ENCODE measurements around the gene NOTCH2.
"Not testable (repeated sequence)": the region's sequence is repeated elsewhere in the genome, so short reads cannot be mapped to it uniquely, and the experiment has no call there.

The NOTCH2 gene

GRCh38 chr1:120069067-120069919 is at the start of gene NOTCH2:
Gene NOTCH2 (minus strand): TSS chr1:120069662. CDS start chr1:120069406, 256 bp downstream.
- DNase-seq, result peak; percentile 55

DNA sequence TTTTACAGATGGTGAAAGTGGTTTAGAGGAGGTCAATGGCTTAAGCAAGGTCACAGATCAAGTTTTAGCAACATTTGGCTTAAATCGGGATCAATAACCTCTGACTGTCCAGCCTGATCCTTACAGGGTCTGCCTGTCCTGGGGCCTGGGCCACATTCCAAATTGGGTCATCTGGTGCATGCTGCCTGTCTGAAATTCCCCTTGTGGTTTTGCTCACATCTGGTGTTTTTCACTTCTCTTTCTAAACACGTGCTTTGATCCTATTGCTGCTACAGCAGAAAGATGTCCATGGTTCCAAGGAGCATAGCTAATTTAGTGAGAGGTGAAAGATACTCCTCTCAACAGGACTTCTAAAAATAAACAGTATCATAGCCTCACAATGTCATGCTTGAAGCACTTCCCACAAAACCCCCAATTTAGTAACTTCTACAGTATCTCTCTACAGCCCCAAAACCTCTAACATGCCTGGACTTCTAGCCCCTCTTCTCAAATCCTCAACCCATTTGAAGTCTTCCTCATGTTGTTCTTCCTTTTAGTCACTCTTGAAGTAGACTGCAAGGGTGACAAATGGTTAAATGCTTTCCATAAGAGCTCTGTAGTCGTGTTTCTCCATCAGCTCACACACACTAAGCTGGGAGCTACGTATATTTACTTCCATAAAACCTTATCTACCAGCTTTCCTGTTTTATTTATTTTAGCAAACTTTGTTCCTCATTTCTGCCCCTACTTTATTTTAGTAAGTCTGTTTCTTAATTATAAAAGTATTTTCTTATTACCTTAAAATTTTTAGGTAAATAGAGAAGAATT is 48.1 kb upstream of the NOTCH2 start:
- DNase-seq, result not testable (repeated sequence)

DNA sequence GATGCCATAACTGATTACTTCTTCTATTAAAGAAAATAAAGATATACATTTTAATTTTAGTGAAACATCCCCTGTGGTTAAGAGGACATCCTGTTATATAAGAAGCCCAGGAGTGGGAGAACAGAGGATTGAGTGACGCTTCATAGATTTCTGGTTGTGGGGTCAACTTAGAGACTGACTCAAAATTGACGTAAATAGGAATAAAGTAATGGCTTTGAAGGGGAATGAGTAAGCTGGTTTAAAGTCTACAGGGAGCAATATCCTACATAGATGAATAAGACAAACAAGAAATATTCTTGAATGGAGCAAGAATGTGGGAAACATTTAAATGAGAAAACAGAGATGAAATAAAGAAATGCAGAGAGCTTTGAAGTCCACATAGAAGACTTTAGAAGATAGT is 46.6 kb upstream of the NOTCH2 start:
- not testable (repeated sequence) for DNase-seq

- DNase-seq, result not testable (repeated sequence)
Observed at GRCh38 chr1:120113134-120113533, 43.7 kb upstream of the NOTCH2 start.

GRCh38 chr1:120112212-120112611 is 42.8 kb upstream of the NOTCH2 start:
- DNase-seq, result not testable (repeated sequence)

DNA sequence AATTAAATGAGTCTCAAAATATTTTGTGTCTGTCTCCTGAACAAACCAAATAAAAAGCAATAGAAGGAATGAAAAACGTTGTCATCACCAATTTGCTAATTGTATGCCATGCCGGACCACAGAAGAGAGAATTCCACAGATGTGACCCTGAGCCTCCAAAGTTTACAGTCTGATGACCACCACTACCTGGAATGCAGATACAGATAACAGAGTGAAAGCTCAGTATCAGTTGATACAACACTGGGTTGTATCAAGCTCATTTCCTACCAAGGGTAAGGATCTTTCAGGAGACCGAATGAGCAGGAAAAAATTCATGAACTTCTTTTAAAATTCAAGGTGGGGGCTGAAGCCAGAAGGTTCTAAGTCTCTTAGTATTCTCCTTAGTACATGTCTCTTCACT is 42.3 kb upstream of the NOTCH2 start:
- not testable (repeated sequence) for DNase-seq

- not testable (repeated sequence) for DNase-seq
Observed at GRCh38 chr1:120111008-120111407, 41.5 kb upstream of the NOTCH2 start.

- not testable (repeated sequence) for DNase-seq
Observed at GRCh38 chr1:120109656-120110055, 40.2 kb upstream of the NOTCH2 start.

GRCh38 chr1:120109180-120109579 is 39.7 kb upstream of the NOTCH2 start:
- not testable (repeated sequence) for DNase-seq

GRCh38 chr1:120105288-120105687 is 35.8 kb upstream of the NOTCH2 start:
- not testable (repeated sequence) for DNase-seq

GRCh38 chr1:120103768-120104167 is 34.3 kb upstream of the NOTCH2 start:
- DNase-seq, result not testable (repeated sequence)

DNA sequence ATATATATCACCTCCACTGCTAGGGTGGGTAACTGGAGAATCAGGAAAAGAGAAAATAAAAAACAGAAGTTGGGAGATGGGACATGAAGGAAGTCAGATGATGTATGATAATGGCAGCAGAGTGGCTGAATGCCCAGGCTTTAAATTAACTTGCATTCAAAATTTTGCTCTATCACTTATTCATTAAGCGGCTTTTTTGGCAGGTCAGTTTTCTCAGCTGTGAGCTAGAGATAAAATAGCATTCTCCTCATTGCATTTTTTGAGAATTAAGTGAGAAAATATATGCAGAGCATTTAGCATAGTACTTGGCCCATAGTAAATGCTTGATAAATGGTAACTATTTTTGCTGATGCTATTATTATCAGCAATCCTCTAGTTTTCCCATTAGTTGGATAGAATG is 32.1 kb upstream of the NOTCH2 start:
- not testable (repeated sequence) for DNase-seq

DNA sequence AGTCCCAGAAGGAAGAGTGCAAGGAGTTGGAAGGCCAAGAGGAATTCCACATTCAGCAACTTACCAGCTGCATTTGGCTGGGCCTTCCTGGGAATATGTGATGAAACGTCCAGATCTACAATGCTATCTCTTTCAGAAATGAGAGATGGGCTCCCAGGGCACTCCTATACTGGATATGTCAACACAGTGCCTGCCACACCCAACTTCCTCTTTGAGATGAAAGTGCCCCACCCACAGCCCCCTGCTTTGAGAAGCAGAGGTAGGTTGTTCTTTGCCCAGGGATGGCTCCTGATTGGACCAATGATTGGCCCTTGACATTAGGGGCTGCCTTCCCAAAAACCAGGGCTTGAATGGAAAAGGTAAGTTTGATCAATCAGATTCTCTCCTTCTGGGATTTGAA is 31.1 kb upstream of the NOTCH2 start:
- DNase-seq, result not testable (repeated sequence)

GRCh38 chr1:120098986-120099759 is 29.7 kb upstream of the NOTCH2 start:
- not testable (repeated sequence) for DNase-seq

GRCh38 chr1:120096981-120097545 is 27.6 kb upstream of the NOTCH2 start:
- not testable (repeated sequence) for DNase-seq

DNA sequence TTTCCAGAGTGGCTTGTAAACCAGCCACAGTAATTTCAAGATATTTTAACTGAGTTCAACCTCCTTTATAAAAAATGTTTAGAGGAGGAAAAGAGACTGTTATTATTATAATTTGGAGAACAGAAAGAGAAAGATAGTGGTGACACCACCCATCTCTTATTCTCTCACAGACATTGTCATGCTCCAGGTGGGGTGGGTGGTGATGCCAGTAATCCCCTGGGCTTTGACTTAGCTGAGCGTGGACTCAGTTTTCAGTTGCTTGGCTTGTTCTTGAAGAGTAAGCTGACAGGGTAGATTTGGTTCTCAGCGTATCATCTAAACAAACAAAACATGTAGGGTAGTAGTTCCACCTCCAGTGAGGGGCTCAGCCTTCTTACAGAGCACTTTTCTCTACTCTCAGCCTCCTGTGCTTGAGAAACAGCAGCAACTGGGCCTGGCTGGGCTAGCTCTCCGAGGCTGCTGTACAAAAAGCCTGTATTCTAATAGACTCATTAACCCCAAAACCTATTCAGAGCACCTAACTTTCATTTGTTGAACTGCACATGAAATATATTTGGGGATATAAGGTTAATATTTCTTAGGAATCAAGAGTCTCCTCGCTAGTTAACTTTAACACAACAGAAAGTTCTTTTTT is 24.2 kb upstream of the NOTCH2 start:
- DNase-seq, result not testable (repeated sequence)

GRCh38 chr1:120092232-120093218 is 23.1 kb upstream of the NOTCH2 start:
- DNase-seq, result not testable (repeated sequence)

- not testable (repeated sequence) for DNase-seq
Observed at GRCh38 chr1:120090830-120091229, 21.4 kb upstream of the NOTCH2 start.

GRCh38 chr1:120087959-120088358 is 18.5 kb upstream of the NOTCH2 start:
- peak; percentile 19 for DNase-seq

DNA sequence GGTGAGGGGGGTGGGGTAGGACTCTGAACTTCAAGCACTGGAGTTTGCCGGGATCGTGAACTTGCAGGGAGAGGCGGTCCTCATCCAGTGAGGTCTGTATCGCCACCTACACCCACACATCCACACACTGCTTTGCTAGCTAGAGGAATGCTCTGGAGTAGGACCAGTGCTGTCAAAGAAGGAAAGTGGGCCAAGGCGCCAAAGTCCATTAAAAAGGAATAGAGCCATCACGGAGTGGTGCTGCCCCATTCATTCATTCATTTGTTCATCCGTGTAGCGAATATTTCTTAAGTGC is 405 bp upstream of the NOTCH2 start:
- not testable (repeated sequence) for DNase-seq

GRCh38 chr1:120068683-120069066 is 787 bp downstream of the NOTCH2 start:
- peak; percentile 11 for DNase-seq

All from stimulated activated CD4-positive, alpha-beta T cell treated with anti-CD3 and anti-CD28 coated beads, Interleukin-12 subunit alpha, Interleukin-12 subunit beta, amount 100 ng/mL, for 4 hours (primary cell).